ENCODE measurements around the gene PXMP2.
"Not testable (repeated sequence)": the region's sequence is repeated elsewhere in the genome, so short reads cannot be mapped to it uniquely, and the experiment has no call there.

The PXMP2 gene

GRCh38 chr12:132747395-132747794 is 60.0 kb downstream of the PXMP2 start:
- no peak for TF ChIP-seq ZFX (IDR thresholded peaks at IDR 0.05; ENCODE audit: borderline replicate concordance)
- TF ChIP-seq CTCF (IDR thresholded peaks at IDR 0.05) = no peak
- H3K27ac ChIP-seq = no peak overlapping the region

GRCh38 chr12:132747896-132748295 is 60.5 kb downstream of the PXMP2 start:
- H3K27ac ChIP-seq = no peak overlapping the region
- no peak for TF ChIP-seq CTCF (IDR thresholded peaks at IDR 0.05)
- no peak for TF ChIP-seq ZFX (IDR thresholded peaks at IDR 0.05; ENCODE audit: borderline replicate concordance)

- TF ChIP-seq ZFX (IDR thresholded peaks at IDR 0.05; ENCODE audit: borderline replicate concordance) (no peak), CTCF (IDR thresholded peaks at IDR 0.05) (no peak)
- no peak overlapping the region for H3K27ac ChIP-seq
These were observed 60.9 kb downstream of the PXMP2 start for GRCh38 chr12:132748319-132748718.

GRCh38 chr12:132753670-132754069 is 66.3 kb downstream of the PXMP2 start:
- H3K27ac ChIP-seq = not testable (repeated sequence)

GRCh38 chr12:132754160-132754932 is 67.0 kb downstream of the PXMP2 start:
- TF ChIP-seq ZFX (IDR thresholded peaks at IDR 0.05; ENCODE audit: borderline replicate concordance) (no peak), CTCF (IDR thresholded peaks at IDR 0.05) (peak; percentile 17; the same call in 1 of the 2 replicates)

More at GRCh38 chr12:132754160-132754932, 67.0 kb downstream of the PXMP2 start:
- H3K27ac ChIP-seq = no peak overlapping the region
